ENCODE data around the gene TBX4.
"Not testable (repeated sequence)": the region's sequence is repeated elsewhere in the genome, so short reads cannot be mapped to it uniquely, and the experiment has no call there.

TBX4 gene

DNA sequence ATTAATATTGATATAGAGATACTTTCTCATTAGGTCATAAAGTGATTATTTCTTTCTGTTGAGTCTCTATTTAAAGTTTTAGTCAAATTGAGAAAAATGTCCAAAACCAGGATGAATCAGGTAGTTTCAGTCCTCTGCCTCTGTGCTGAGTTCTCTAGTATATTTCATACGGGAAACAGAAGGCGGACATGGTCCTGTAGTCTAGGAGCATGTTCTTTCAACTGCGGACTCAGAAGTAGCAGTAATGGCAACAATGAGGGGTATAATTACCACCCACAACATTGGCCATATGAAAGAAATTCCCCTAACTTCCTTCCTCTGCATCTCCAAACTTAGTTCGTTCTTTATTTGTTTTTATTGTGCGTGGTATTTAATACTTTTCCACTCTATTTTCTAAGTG is 50.1 kb downstream of the TBX4 start:
- DNase-seq = no peak

DNA sequence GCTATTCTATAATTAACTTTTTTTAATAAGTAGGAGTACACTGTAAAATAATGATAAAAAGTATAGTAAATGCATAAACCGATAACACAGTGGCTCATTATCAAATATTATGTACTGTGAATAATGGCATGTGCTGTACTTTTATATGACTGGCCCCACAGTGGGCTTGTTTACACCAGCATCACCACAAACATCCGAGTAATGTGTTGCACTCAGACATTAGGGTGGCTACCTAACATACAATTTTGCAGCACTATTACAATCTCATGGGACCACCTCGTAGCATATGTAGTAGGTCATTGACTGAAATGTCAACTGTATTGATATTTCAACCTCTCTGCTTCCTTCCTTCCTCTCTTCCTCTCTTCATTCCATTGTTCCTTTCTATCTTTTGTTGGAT is 51.7 kb downstream of the TBX4 start:
- DNase-seq = no peak

DNA sequence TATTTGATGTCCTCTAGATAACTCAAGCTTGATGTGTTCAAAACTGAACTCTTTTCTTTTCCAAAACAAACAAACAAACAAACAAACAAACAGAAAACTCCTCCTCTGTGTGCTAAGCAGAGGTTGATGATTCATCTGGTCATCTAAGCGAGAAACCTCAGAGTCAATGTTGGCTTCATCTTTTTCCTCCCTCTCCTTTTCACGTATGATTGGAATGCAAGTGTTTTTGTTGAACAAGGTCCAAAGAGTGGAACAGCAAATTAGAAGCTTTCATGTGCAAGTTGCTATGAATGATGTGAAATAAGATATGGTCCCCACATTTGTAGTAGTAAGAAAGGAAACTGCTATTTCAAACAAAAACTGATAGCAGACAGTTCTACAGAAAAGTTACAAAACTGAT is 52.5 kb downstream of the TBX4 start:
- DNase-seq = no peak

DNA sequence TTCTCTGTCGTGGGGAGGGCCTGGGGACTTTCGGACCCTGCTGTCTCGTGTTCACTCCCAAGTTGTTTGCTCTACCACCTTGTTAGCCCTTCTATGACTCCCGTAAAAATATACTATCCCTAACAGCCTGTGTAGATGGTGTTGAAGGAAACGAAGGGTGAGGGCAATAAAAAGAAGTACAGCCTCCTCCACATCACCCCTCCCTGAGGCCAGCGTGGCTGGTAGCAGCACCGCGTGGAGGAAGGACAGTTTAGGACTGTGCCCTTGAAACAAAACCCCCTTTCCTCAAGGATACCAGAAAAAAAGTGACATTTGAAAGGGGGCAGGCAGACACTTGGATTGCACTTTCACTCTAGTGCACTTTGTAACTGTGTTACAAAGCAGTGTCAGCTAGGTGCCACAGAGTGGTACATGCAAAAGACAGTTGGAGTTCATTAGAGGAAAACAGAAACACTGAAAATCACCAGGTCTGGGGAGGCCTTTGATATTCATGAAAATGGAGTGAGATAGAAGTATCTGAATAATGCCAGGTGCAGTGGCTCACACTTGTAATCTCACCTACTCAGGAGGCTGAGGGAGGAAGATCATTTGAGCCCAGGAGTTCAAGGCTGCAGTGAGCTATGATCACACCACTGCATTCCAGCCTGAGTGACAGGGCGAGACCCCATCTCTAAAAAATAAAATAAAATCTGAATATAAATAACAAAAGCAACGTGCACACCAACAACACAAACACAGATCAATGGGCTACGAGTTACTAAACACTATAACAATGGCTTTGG is 53.8 kb downstream of the TBX4 start:
- no peak for DNase-seq

DNA sequence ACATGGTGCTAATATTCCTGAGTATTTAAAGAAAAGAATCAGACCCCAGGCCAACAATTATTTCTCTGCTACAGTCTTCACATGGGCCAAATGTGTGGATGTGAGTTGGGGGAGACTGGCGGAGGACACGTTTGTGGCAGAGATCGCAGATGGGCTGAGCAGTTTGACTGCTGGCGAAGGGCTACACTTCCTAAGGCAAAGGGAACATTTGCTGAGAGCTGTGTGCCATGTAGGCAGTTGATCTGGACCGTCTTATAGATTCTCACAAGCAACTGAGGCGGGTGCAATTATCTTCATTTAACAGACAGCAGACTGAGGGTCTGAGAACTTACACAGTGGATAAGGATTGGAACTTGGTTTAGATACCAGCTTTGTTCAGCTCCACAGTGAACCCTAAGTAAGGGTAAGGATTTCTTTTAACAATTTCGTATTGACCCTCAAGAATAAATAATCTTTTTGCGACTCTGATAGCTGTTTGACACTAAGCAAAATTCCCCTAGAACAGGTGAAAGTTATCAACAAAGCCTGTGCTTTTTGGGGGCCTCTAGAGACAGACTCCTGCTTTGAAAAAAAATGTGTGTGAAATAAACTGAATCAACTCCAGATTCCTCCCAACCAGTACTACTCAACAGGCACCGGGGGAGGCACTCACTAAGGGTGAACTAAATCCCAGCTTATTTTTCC is 55.3 kb downstream of the TBX4 start:
- DNase-seq = no peak

DNA sequence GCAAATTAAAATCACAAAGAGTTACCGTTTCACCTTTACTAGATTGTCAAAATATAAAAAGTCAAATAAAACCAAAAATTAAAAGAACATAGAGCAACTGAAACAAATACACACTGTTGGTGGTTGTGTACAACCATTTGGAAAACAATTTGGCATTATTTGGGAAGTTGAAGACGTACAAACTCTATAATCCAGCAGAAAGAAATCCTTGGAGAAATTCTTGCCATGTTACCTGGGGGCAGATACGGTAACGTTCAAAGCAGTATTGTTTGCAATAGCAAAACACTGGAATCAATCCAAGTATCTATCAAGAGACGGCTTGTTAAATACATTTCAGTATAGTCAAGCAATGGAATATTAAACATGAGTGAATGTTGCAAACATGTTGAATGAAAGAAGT is 56.7 kb downstream of the TBX4 start:
- DNase-seq = no peak

DNA sequence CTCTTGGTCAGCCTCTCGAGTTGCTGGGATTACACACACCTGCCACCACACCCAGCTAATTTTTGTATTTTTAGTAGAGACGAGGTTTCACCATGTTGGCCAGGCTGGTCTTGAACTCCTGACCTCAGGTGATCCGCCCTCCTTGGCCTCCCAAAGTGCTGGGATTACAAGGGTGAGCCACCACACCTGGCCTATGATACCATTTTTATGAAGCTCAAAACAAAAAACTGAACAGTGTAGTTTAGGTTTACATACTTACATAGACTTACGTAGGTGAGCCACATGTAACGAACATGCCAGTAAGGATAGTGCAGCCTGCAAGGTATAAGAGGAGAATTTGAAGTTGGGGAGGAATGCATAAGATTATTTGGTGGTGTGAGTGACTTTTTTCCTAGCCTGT is 57.2 kb downstream of the TBX4 start:
- not testable (repeated sequence) for DNase-seq

DNA sequence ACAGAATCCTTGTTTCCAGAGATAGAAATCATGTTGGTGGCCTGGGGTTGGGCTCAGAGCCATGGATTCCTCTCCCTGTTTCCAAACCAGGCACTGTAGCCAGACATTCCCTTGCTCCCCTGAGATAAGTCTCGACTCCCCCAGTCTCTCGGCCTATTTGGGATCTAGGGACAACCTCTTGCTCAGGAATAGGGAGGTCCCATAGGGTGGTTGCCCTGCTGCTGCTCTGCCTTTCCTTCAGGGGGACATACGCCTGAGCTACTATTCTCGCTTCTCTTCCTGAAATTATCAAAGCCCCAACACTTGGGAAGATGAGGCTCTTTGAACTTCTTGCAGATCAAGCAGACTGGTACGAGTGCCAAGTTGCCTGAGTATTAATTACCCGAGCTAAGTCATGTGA is 58.0 kb downstream of the TBX4 start:
- no peak for DNase-seq

DNA sequence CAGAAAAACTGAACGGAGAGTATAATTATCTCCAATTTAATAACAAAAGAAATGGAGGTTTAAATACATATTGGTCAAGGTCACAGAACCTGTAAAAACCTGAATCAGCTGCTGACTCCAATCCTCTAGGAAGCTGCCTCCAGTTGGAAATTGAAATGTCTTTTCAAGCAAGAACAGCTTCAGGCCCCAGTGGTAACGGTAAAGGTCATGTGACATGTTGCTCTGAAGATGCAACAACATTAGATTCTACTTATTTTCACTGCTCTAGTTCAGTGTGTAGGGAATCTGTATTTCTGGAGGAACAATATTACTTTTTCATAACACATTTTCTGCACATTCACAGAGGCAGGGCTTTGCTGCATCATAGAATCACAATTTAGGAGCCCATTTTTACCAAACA is 58.8 kb downstream of the TBX4 start:
- DNase-seq = no peak

DNA sequence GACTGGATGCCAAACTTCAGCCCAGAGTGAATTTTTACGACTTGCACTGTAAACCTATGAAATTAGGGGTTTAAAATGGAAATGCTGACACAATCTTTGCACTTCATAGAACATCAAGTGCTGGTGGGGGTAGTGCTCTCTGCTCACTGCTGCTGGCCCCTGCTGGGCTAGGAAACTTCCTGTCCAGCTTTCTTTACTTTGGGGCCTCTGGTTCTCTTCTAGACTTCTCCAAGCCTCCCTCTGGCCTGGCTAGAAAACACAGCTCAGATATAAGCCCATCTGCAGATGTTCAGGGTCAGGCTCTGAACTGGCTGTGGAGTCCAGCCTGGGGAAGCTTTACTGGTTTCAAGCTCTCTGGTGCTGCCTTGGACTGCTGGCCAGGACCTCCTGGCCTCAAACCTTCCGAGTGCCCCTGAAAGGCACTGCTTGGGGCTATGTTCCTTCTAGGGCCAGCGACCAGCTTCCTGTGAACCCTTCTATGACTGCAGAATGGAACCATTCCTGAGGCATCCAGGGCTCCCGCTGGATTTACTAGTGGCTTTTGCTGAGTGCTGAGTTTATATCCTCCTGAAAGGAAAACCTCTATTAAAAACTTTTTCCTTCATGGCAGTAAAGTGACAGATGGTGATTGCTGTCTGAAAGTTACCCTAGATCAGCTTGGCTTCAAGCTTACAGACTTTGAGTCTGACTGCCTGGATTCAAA is 59.4 kb downstream of the TBX4 start:
- no peak for DNase-seq

DNA sequence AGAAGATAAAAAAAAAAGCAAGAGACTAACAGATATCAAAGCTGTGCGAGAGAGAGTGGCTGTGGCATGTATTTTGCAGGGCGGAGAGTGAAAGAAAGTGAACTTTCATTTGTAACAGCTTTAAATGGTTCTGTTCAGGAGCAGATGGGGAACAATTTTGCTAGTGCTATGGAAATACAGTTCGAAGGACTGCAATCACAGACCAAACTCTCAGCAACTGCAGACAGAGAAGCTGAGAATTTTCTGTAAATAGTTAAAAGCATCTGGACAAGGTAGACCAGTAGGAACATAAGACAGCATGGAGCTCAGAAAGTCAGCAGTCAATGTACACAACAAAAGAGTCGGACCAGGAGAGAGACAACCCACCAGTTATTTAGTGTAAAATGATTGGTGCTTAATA is 62.3 kb downstream of the TBX4 start:
- no peak for DNase-seq

DNA sequence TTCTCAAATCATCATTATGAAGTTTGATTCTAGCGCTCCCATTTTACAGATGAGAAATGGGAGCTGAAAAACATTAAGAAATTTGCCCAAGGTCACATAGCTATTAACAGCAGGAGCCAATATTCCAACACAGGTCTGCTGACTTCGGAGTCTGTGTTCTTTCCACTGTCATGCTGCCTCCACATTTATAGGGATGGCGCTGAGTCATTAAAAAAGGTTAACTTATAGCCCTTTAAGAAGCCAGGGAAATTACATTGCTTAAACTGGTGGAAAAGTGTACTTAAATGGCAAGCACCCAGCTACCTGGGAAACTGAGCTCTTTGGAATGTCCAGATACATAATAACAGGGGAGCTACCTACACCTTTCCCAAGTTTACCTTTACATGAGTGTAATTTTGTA is 65.0 kb downstream of the TBX4 start:
- no peak for DNase-seq

DNA sequence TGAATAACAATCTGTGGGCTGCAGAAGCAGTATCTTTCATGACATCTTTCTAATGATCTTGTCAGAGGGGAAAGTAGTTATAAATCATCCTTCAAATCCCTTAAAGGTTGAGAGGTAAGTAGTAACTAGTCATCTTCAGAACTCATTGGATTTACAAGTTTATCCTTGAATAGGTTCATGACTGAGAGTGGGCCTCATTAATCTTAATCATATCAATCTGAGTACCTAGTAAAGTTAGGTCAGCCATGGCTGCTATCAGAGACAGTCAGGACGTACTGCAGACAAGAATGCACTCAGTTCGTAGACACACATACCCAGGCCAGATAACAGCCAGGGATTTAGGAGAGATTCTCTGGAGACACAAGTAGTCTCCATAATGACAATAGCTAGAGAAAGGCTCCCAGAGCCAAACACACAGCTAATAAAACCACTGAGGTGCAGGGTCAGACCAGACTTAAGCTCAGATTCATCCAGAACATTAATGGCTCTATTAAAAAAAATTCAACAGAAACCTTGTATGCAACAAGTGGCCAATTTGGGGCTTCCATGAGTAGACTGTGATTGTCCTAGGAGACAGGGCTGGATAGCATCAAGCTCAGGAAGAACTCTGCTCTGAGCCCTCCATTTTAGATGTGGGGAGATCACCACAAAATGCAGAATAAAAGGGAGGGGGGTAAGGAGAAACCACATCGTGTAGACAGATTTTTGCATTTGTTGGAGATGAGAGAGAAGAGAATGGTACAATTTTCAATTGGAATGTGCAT is 65.8 kb downstream of the TBX4 start:
- no peak for DNase-seq

DNA sequence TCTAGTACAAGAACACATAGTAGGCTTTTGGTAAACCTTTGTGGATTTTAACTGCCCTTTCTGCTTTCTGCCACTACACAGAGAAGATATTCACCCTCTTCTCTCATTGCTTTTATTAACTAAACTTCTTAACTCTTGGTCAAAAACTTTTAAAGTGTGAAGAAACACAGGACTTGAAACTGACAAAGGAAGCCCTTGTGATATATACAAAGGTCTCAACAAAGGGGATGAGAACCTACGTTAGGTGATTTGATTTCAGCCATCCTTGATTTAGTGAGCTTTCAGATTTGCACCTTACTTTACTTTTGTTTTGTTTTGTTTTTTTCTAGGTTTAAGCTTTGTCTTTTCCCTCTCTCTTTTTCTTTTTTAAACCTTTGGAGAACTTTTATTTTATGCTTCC is 66.9 kb downstream of the TBX4 start:
- no peak for DNase-seq

DNA sequence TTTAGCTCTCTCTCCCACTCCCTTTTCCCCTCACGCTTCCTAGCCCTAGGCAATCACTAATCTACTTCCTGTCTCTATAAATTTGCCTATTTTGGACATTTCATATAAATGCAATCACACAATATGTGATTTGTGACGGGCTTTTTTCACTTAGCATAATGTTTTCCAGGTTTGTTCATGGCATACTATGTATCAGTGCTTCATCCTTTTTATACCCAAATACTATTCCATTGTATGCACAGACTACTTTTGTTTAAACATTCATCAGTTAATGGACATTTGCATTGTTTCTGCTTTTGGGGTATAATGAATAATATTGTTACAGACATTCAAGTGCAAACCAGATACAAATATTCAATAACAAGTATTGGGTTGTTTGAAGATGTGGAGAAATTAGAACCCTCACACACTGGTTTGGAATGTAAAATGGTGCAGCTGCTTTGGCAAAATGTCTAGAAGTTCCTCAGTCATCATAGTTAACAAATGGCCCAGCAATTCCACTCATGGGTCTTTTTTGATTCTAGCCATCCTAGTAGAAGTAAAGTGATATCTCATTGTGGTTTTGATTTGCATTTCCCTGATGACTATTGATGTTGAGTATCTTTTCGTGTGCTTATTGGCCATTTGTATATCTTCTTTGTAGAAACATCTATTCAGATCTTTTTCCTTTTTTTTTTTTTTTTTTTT is 67.7 kb downstream of the TBX4 start:
- no peak for DNase-seq

DNA sequence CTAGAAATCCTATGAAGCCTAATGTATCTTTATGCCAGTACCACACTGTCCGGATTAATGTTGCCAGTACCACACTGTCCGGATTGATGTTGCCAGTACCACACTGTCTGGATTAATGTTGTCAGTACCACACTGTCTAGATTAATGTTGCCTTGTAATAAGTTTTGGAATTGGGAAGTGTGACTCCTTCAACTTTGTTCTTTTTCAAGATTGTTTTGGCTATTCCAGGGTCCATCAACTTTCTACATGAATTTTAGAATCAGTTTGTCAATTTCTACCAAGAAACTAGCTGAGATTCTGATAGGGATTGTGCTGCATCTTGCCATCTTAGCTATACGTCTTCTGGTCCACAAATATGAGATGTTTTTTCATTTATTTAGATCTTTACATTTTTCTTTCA is 68.7 kb downstream of the TBX4 start:
- DNase-seq = no peak

DNA sequence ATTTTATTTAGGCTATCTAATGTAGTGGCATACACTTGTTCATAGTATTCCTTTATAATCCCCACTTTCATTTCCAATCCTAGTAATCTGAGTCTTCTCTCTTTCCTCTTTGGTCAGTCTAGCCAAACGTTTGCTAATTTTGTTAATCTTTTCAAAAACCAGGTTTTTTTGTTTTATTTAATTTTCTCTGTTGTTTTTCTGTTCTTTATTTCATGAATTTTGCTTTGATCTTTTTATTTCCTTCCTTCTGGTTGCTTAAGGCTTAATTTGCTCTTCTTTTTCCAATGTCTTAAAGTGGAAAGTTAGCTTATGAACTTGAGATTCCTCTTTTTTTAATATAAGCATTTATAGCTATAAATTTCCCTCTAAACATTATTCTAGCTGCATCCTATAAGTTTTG is 69.9 kb downstream of the TBX4 start:
- DNase-seq = no peak

DNA sequence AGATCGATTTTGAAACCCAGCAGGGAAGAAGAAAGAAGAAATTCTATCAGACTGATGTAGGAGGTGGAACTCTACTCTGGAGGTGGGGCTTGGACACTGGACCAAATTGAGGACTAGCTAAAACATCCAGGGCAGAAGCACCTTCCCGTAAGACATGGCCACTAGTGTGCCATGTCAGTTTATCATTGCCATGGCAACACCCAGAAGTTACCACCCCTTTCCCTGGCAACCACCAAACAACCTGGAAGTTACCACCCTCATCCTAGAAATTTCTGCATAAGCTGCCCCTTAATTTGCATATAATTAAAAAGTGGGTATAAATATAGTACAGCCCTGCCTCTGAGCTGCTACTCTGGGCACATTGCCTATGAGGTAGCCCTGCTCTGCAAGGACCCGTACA is 72.1 kb downstream of the TBX4 start:
- DNase-seq = no peak

DNA sequence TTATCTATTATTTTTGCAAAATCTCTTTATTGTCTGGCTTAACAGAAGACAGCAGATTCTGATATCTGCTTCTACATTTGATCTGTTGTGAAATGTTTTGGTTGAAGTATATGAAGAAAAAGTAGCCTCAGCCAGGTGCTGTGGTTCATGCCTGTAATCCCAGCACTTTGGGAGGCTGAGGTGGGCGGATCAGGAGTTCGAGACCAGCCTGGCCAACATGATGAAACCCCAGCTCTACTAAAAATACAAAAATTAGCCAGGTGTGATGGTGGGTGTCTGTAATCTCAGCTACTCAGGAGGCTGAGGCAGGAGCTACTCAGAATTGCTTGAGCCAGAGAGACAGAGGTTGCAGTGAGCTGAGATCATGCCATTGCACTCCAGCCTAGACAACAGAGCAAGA is 75.2 kb downstream of the TBX4 start:
- DNase-seq = not testable (repeated sequence)

DNA sequence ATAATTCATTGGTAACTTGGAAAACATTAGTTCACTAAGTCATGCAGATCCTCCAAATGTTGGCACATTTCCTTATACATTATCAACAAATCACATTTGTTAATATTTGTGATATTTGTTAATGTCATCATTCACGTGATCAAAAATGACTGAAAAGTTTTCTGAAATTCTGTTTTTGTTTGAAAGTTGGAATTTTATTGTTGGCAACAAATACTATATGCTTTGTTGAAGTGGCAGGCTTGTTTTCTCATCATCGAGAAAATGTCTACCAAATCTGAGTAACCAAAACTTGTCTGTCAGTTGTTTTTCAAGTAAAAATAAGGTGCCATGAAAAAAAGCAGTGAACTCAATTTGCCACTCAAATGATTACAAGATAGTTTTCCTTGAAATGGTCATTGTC is 75.9 kb downstream of the TBX4 start:
- DNase-seq = no peak

DNA sequence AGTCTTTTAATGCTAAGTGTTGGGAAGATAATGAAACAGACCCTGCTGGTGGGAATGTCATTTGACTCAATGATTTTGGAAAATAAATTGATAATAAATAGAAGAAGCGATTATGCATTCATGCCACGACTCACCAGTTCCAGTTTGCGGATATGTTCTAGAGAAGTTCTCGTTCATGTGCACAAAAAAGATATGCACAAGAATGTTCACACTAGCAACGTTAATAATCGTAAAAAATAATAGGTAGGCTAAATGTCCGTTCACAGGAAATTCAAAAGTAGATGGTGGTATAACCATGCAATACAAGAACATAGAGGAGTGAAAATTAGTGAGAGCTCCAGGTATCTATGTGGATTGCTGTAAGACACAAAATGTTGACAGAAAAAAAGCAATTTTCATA is 79.0 kb downstream of the TBX4 start:
- no peak for DNase-seq

DNA sequence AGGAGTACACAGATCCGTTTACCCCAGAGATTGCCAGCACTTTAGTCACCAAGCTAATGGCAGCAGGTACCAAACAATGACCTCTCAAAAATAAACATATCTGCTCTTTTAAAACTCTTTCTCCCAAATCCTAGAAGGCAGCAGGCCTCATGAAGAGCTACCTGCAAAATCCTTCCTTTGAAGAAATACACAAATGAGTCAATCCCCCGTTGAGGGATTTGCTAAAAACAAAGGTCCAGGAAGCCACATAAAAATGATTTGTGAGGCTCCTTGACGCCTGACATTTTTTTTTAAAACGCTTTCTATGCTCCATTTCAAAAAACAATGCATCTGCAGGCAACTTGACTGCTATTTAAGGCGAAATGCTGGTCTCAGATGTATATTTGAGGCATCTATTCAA is 80.6 kb downstream of the TBX4 start:
- DNase-seq = no peak

DNA sequence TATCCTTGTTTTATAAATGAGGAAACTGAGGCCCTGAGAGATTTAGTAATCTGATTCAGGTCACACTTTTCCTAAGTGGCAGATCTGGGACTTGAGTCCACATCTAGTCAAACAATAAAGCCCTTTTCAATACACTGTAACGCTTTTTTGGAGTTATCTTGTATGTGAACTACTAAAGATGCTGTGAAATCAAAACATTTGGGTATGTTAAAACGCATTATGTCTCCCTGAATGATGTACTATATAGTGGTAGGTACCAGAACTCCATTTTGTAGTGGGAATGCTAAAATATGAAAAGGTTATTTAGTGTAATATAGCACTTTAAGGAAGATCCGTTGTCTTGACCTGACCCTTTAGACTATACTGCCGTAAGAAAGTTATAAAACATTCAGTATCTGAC is 81.6 kb downstream of the TBX4 start:
- DNase-seq = no peak
